ENCODE results near the gene UPK2.

Gene UPK2

DNA sequence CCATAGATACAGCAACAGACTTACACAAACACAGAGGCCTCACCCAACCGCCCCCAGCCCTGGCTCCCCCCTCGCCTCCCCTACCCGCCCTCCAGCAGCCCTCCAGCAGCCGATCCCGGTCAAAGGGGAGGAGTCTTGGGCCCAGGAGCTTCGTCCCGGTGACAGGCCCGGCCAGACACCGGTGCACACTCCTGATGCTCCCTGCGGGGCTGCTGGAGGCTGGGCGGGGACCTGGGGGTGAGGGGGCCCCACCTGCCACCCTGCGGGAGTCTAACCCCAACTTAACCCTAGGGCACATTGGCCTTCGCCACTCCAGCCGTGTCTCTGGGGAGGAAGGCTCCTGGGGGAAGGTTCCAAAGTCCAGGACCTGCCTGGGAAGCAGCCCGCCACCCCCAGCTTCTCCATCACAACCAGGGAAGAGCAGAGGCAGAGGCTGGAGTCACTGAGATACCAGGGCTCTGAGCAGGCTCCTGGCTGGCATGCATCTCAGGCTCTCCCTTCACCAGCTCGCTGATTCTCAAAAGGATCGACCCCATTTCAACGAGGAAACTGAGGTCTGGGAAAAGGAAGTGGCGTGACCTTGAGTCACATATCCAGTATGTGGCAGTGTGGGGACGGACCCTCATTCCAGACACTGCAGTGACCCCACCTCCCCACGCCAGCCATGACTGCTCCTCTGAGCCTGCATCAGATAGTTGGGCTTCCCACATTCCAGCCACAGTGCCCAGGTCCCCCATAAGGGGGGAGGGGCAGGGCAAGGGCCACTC lies 44.8 kb upstream of the UPK2 start:
- H2BK12ac ChIP-seq (ENCODE audit: low read length) = peak overlapping the region; percentile 24
- no peak for DNase-seq (ENCODE audit: low spot score)
- H2BK15ac ChIP-seq (ENCODE audit: low read length) = peak overlapping the region; percentile 0
- no peak overlapping the region for H3K4ac ChIP-seq (ENCODE audit: low read length)
- peak overlapping the region; percentile 32 for H3K14ac ChIP-seq (ENCODE audit: low read length)
- H2BK120ac ChIP-seq (ENCODE audit: low read depth, low read length) = peak overlapping the region; percentile 0
- H3K9ac ChIP-seq (ENCODE audit: low read depth, low read length, poor library complexity) = no peak overlapping the region
- no peaks in the 10 kb centered on the region for H3K27me3 ChIP-seq (ENCODE audit: control insufficient read depth in 3 of 3, insufficient read depth in 3 of 3, low read depth in 1 of 3, low read length in 3 of 3)
- peak overlapping the region; percentile 89 for H2AK5ac ChIP-seq (ENCODE audit: low read depth, low read length)
- peaks cover 7% of the 10 kb centered on the region for H3K79me1 ChIP-seq (ENCODE audit: low read depth, low read length)
- peak overlapping the region; percentile 71 for H2AFZ ChIP-seq (ENCODE audit: low read length)
- H3K27ac ChIP-seq (replicated peaks; ENCODE audit: low read length) = peak overlapping the region; percentile 83
- peak overlapping the region; percentile 41 for H4K91ac ChIP-seq (ENCODE audit: low read depth, low read length, poor library complexity)
- H3K9me3 ChIP-seq (replicated peaks in 1 of 2; ENCODE audit: control insufficient read depth in 2 of 2, insufficient read depth in 1 of 2, low read depth in 1 of 2, low read length in 2 of 2) = no peaks in the 10 kb centered on the region
- WGBS, 2 donors (ENCODE audit: extremely low coverage in 2 of 2, insufficient read length in 2 of 2, insufficient replicate concordance in 1 of 2) = no CpG with 5 or more reads among the region's 21 CpGs
- peaks cover 4 to 17% of the 10 kb centered on the region in 2 donors for H3K36me3 ChIP-seq (replicated peaks in 1 of 2; ENCODE audit: control insufficient read depth in 2 of 2, insufficient read depth in 2 of 2, low read length in 2 of 2)
- peak overlapping the region; percentile 99 for H3K18ac ChIP-seq (ENCODE audit: low read length)
- H4K8ac ChIP-seq (ENCODE audit: low read depth, low read length) = no peak overlapping the region
- peak overlapping the region; percentile 82 for H3K23ac ChIP-seq (ENCODE audit: low read depth, low read length, poor library complexity)
- peak overlapping the region; percentile 88 for H2BK5ac ChIP-seq (ENCODE audit: low read length)
- H3K4me2 ChIP-seq (ENCODE audit: insufficient read depth, low read length, poor library complexity, severe bottlenecking) = peak overlapping the region; percentile 21
- peaks cover 50 to 68% of the 10 kb centered on the region in 2 donors for H3K4me1 ChIP-seq (ENCODE audit: control insufficient read depth in 2 of 2, insufficient read depth in 1 of 2, low read depth in 1 of 2, low read length in 2 of 2)
- H3K4me3 ChIP-seq (ENCODE audit: low read length in 2 of 2) = no peak overlapping the region

DNA sequence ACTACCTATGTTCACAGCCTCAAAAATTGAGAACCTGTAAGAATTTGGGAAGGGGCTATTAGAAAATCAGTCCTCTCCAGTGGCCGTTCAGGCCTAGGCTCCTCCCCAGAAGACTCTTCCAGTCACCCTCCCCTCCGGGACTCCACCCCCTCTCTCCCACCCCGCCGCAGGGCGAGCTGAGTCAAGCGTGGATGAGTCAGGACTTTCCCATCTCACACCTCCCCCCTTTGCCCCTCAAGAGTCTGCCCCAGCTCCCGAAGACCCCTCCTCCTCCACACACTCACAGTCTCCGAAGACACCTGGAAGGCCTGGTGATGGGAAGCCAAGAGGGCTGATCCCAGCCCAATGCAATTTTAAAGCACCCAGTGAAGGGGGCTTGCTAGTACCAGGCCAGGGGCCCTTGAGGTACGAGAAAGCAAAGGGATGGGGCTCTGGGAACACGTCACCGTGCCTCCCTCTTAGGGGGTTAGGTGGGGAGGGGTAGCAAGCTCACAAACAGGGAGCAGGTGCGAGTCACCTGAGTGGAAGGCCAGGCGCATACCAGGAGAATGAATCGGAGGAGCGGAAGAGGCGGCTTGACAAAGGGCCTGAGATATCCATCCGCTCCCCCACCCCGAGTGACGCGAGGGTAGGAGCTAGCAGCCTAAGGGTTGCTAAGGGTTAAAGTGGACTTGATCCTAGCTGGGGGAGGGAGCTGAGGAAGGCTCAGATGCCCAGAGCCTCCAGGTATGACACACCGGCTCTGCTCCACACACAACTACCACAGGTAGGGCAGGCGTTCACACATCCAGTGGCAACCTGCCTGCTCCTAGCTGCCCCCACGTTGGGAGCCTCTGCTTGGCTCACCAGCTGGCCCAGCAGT lies 44.0 kb upstream of the UPK2 start:
- peak overlapping the region; percentile 82 for H2BK12ac ChIP-seq (ENCODE audit: low read length)
- H4K8ac ChIP-seq (ENCODE audit: low read depth, low read length) = no peak overlapping the region
- no peak overlapping the region for H4K91ac ChIP-seq (ENCODE audit: low read depth, low read length, poor library complexity)
- H2BK15ac ChIP-seq (ENCODE audit: low read length) = peak overlapping the region; percentile 64
- WGBS, 2 donors (ENCODE audit: extremely low coverage in 2 of 2, insufficient read length in 2 of 2, insufficient replicate concordance in 1 of 2) = no CpG with 5 or more reads among the region's 23 CpGs
- peak overlapping the region; percentile 14 for H3K4me2 ChIP-seq (ENCODE audit: insufficient read depth, low read length, poor library complexity, severe bottlenecking)
- peak overlapping the region; percentile 69 for H2BK120ac ChIP-seq (ENCODE audit: low read depth, low read length)
- peaks cover 2 to 11% of the 10 kb centered on the region in 2 donors for H3K36me3 ChIP-seq (replicated peaks in 1 of 2; ENCODE audit: control insufficient read depth in 2 of 2, insufficient read depth in 2 of 2, low read length in 2 of 2)
- peak overlapping the region; percentile 99 for H3K18ac ChIP-seq (ENCODE audit: low read length)
- H3K23ac ChIP-seq (ENCODE audit: low read depth, low read length, poor library complexity) = peak overlapping the region; percentile 28
- peaks cover 12% of the 10 kb centered on the region for H3K79me1 ChIP-seq (ENCODE audit: low read depth, low read length)
- H2AK5ac ChIP-seq (ENCODE audit: low read depth, low read length) = peak overlapping the region; percentile 56
- peak overlapping the region; percentile 83 for H3K27ac ChIP-seq (replicated peaks; ENCODE audit: low read length)
- H3K9ac ChIP-seq (ENCODE audit: low read depth, low read length, poor library complexity) = no peak overlapping the region
- DNase-seq (ENCODE audit: low spot score) = no peak
- H3K4ac ChIP-seq (ENCODE audit: low read length) = no peak overlapping the region
- peak overlapping the region; percentile 56 for H3K14ac ChIP-seq (ENCODE audit: low read length)
- peak overlapping the region; percentile 25 for H2BK5ac ChIP-seq (ENCODE audit: low read length)
- H3K9me3 ChIP-seq (replicated peaks in 1 of 2; ENCODE audit: control insufficient read depth in 2 of 2, insufficient read depth in 1 of 2, low read depth in 1 of 2, low read length in 2 of 2) = no peaks in the 10 kb centered on the region
- no peaks in the 10 kb centered on the region for H3K27me3 ChIP-seq (ENCODE audit: control insufficient read depth in 3 of 3, insufficient read depth in 3 of 3, low read depth in 1 of 3, low read length in 3 of 3)
- H2AFZ ChIP-seq (ENCODE audit: low read length) = peak overlapping the region; percentile 71
- no peak overlapping the region for H3K4me3 ChIP-seq (ENCODE audit: low read length in 2 of 2)
- peaks cover 58 to 75% of the 10 kb centered on the region in 2 donors for H3K4me1 ChIP-seq (ENCODE audit: control insufficient read depth in 2 of 2, insufficient read depth in 1 of 2, low read depth in 1 of 2, low read length in 2 of 2)

DNA sequence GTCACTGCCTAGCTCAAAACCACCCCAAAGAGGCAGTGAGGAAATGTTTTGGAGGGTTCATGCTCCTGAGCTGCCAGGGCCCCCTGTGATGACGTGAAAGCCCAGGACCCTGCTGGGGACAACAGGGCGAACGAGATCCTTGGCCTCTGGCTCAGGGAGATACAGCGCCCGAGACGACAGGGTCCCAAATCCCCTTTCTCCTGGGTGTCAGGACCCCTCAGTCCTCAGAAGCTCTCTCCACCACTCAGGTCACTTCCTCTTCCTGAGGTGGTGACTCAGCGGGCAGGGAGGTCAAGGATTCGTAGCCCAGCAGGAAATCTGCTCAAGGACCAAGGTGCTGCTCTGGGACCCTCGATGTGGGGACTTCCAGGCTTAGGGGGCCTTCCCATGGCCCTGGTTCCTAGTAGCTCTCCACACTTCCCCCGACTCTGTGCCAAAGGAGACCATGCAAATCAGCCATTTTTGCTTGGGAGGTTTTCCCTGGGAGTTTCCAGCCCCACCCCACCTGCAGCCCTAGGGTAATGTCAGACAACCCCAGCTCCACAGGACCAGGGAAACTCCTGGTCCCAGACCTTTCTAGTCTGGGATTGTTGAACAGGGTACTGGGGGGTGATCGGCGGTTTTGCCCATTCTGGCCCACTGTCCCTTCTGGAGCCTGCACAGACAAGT lies 43.2 kb upstream of the UPK2 start:
- H2BK15ac ChIP-seq (ENCODE audit: low read length) = peak overlapping the region; percentile 64
- no peak overlapping the region for H3K4me2 ChIP-seq (ENCODE audit: insufficient read depth, low read length, poor library complexity, severe bottlenecking)
- peaks cover 0 to 3% of the 10 kb centered on the region in 2 donors for H3K36me3 ChIP-seq (replicated peaks in 1 of 2; ENCODE audit: control insufficient read depth in 2 of 2, insufficient read depth in 2 of 2, low read length in 2 of 2)
- H3K9me3 ChIP-seq (replicated peaks in 1 of 2; ENCODE audit: control insufficient read depth in 2 of 2, insufficient read depth in 1 of 2, low read depth in 1 of 2, low read length in 2 of 2) = no peaks in the 10 kb centered on the region
- no peak overlapping the region for H4K8ac ChIP-seq (ENCODE audit: low read depth, low read length)
- no peaks in the 10 kb centered on the region for H3K27me3 ChIP-seq (ENCODE audit: control insufficient read depth in 3 of 3, insufficient read depth in 3 of 3, low read depth in 1 of 3, low read length in 3 of 3)
- peak overlapping the region; percentile 62 for H3K27ac ChIP-seq (replicated peaks; ENCODE audit: low read length)
- peak overlapping the region; percentile 56 for H3K14ac ChIP-seq (ENCODE audit: low read length)
- no peak overlapping the region for H3K4me3 ChIP-seq (ENCODE audit: low read length in 2 of 2)
- WGBS, 2 donors (ENCODE audit: extremely low coverage in 2 of 2, insufficient read length in 2 of 2, insufficient replicate concordance in 1 of 2) = no CpG with 5 or more reads among the region's 12 CpGs
- H3K23ac ChIP-seq (ENCODE audit: low read depth, low read length, poor library complexity) = peak overlapping the region; percentile 28
- peak overlapping the region; percentile 86 for H3K18ac ChIP-seq (ENCODE audit: low read length)
- no peak overlapping the region for H3K9ac ChIP-seq (ENCODE audit: low read depth, low read length, poor library complexity)
- peaks cover 66 to 73% of the 10 kb centered on the region in 2 donors for H3K4me1 ChIP-seq (ENCODE audit: control insufficient read depth in 2 of 2, insufficient read depth in 1 of 2, low read depth in 1 of 2, low read length in 2 of 2)
- peak overlapping the region; percentile 25 for H2BK5ac ChIP-seq (ENCODE audit: low read length)
- H2BK12ac ChIP-seq (ENCODE audit: low read length) = peak overlapping the region; percentile 82
- H2AK5ac ChIP-seq (ENCODE audit: low read depth, low read length) = peak overlapping the region; percentile 82
- no peak for DNase-seq (ENCODE audit: low spot score)
- peak overlapping the region; percentile 17 for H4K91ac ChIP-seq (ENCODE audit: low read depth, low read length, poor library complexity)
- peak overlapping the region; percentile 14 for H2BK120ac ChIP-seq (ENCODE audit: low read depth, low read length)
- H2AFZ ChIP-seq (ENCODE audit: low read length) = no peak overlapping the region
- peaks cover 9% of the 10 kb centered on the region for H3K79me1 ChIP-seq (ENCODE audit: low read depth, low read length)
- no peak overlapping the region for H3K4ac ChIP-seq (ENCODE audit: low read length)
